NCI-H345 treated with DMSO at 0.1 percent for 48 hours (cell line): ENCODE results near the gene ARHGAP36.

ENCODE experiments used
- DNase-seq: peaks from one replicate; lab custom pipeline; 2025; ENCODE audit not compliant: unreplicated experiment; lab: John Stamatoyannopoulos, UW

Gene ARHGAP36

GRCh38 chrX:131068945-131069719 is 11.0 kb downstream of the ARHGAP36 start:
- DNase-seq = no peak

- DNase-seq = no peak
These were observed 14.9 kb downstream of the ARHGAP36 start for GRCh38 chrX:131072871-131073571.

DNA sequence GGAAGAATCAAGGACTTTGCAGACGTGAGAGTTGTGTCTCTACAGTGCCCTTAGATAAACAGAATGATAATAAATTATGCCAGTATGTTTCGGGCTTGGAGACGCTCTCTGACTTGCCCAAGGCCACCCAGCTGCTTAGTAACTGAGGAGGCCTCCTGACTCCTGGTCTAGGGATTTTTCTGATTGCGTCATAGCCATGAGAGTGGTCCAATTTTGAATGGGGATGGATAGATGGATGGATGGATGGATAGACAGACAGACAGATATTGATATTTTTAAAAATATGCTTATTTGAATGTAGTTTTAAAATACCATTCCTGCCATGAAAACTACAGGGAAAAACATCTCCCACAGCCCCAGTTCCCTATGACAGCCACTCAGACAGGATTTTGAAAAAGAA is 15.5 kb downstream of the ARHGAP36 start:
- no peak for DNase-seq

GRCh38 chrX:131081772-131082740 is 23.9 kb downstream of the ARHGAP36 start:
- DNase-seq = no peak

DNA sequence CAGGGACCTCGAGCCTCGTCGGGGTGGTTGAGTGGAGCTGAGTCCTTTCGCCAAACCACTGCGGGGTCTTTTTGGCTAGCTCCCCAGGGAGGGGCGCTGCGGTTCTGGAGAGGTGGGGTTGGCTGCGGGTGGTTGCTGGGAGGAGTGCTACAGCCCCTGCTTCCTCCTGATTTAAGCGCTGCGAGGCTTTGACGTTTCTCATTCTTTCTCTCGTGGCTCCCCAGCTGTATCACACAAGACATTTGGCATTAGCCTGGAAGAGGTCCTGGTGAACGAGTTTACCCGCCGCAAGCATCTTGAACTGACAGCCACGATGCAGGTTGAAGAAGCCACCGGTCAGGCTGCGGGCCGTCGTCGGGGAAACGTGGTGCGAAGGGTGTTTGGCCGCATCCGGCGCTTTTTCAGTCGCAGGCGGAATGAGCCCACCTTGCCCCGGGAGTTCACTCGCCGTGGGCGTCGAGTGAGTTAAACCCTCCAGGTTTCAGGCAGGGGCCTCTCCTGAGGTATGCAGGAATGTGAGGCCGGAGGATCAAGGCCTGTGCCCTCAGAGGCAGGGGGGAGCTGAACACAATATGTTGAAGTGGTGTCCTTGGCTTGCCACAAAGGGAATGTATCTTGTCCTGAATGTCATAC is 25.5 kb downstream of the ARHGAP36 start:
- no peak for DNase-seq

DNA sequence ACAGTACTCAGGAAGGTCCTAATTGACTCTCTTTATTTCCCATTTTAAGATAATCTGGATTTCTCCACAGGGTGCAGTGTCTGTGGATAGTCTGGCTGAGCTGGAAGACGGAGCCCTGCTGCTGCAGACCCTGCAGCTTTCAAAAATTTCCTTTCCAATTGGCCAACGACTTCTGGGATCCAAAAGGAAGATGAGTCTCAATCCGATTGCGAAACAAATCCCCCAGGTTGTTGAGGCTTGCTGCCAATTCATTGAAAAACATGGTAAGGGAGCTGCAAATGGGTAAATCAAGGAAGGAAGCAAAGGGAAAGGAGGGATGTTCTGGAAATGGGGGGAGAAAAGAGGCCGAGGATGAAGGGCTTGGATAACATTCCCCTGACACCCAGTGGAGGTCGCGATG is 26.0 kb downstream of the ARHGAP36 start:
- DNase-seq = no peak

DNA sequence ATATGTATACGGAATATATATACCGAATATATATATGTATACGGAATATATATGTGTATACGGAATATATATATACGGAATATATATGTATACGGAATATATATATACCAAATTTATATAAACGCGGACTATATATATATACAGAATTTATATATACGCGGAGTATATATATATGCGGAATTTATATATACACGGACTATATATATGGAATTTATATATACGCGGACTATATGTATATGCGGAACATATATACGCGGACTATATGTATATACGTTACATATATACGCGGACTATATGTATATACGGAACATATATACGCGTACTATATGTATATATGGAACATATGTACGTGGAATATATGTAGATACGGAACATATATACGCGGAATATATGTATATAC is 78.6 kb downstream of the ARHGAP36 start:
- DNase-seq = no peak

- DNase-seq = no peak
These were observed 80.9 kb downstream of the ARHGAP36 start for GRCh38 chrX:131139072-131139471.
